Measurements from ENCODE around the gene MTHFD2.

The MTHFD2 gene

DNA sequence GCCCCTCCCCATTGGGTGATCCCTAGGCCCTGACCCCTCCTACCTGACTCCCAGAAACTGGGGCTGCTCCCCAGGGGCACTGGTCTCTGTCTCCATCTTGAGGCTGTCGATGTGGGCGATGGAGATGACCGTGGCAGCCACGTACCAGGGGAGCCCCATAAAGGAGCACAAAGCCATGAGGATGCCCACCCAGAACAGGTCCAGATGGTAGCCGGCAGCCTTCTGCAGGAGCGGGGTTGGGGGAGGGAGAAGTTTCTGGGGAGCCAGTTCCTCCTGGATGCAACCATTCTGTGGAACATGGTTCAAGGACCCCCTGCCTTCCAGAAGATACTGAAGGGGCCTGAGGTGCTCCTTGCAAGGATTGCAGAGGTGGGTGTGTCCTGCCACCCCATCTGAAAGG, 34.0 kb downstream of the MTHFD2 start:
- DNase-seq, result no peak

DNA sequence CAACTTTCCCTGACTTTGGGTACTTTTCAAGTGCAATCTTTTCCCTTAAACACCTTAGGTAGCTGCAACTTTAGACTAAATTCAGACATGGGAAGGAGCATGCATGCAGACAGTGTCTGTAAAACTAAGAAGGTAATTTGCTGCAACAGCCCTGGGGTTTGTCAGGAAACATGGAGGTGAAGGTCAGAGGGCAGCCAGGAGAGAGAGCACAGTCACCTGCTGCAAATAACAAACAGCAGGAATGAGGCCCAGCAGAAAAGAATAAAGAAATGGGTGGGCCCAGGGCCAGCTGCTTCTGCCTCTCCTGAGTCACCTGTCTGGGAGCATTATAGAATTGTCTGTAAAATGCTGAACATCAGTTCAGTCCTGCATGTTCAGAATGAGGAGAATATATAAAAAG, 35.2 kb downstream of the MTHFD2 start:
- DNase-seq, result no peak

DNA sequence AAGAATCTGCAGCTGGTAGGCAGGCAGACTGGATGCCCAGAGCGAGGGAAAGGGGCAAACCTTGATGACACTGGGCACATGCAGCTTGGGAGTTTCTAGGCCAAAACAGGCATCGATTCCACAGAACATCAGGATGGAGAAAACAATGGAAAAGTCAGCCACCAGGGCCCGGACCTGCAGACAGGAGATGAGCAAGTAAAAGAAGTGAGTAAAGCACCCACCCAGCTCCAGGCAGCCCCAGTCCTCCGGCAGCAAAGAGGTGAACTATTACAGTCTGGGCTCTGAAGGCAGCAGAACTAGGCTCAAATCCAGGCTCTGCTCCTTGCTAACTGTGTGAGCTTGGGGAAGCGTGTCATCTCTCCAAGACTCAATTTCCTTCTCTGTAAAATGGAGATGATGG, 36.6 kb downstream of the MTHFD2 start:
- no peak for DNase-seq

DNA sequence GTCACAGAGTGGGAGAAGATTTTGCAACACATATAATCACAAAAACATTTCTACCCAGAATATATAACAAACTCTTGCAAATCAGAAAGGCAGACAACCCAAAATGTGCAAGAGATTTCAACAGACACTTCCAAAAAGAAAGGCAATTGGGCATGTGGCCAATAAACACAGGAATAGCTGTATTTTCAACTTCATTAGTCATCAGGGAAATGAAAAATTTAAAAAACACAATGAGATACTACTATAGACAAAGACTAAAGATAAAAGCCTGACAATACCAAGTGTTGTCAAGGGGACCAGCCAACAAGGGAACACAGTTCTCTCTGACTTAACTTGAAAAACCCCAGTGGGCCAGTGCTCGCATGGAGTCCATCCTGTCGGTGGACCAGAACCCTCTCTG, 40.5 kb downstream of the MTHFD2 start:
- DNase-seq, result peak in 1 of 2 donors; percentile 11

DNA sequence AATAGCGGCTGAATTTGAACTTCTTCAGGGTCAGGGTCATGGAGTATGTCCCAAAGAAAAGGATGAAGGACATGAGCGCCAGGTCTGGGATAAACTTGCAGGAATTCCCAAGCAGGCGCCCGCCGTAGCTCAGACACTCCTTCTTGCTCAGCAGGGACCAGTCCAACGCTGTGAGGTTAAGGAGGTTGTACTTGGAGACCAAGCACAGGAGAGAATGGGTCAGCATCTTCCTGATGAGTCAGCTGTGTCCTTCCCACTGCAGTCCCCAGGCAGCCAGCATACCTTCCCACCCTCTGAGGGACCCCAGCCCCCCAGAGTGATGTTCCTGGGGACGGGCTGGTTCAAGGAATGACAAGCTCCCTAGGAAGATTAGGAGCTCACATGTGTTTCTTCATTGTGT, 40.9 kb downstream of the MTHFD2 start:
- no peak for DNase-seq

DNA sequence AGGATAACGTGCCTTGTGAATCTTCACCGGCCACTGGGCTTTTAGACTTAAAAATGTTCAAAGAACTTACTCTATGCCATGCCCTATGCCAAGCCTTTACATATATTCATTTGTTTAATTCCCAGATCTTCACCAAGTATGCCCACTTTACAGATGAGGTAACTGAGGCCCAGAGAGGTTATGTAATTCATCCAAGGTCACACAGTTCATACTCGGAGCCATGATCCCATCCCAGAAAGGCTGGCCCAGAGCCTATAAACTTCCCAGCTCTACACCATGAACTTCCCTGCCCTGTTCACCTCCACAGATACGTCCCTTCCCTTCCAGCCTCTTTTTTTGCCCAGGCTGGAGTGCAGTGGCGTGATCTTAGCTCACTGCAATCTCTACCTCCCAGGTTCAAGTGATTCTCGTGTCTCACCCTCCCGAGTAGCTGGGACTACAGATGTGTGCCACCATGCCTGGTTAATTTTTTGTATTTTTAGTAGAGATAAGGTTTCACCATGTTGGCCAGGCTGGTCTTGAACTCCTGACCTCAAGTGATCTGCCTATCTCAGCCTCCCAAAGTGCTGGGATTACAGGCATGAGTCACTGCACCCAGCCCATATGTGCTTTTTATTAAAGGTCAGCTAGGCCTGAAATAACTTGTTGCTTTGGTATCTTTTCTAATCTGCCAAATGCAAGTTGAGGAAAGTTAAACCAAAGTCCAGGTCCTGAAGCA, 44.1 kb downstream of the MTHFD2 start:
- DNase-seq, result no peak

DNA sequence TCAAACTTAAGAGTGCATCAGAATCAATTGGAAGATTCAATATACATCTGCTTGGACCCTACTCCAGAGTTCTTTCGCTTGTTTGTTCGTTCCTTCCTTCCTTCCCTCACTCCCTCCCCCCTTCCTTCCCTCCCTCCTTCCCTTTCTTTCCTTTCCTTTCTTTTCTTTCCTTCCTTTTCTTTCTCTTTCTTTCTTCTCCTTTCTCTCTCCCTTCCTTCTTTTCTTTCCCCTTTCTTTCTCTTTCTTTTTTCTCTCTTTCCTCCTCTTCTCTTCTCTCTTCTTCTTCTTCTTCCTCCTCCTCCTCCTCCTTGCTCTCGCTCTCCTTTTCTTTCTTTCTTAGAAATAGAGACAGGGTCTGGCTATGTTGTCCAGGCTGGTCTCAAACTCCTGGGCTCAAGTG, 45.9 kb downstream of the MTHFD2 start:
- DNase-seq, result no peak

DNA sequence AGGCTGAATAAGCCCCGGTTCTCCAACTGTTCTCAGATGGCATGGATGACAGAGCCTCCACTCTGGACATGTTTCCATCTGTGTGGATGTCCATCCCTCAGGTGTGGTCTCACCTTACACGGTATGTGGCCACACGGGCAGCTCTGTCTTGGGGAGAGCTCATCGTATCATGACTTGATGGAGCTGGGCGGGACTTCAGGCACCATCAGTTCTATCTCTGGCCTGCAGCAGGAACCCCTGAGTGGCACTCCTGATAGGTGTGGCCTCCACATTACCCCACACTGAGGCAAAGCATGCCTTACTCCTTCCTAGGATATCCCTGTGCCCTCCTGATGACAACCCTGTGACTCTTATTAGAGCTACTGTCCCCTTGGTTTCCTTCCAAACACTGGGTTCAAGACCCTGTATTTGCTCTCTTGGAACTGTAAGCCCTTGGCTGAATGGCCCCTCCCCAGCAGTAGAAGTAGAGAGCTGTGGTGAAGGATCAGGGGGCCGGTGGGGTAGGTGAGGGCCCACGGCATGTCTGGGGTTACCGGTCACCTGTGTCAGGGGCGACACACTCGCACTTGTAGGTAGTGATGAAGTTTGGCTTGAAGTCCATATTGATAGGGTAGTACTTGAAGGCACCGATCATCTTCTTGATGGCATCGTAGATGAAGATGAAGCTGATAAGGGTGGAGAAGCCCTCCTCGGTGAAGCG, 48.2 kb downstream of the MTHFD2 start:
- DNase-seq, result no peak

DNA sequence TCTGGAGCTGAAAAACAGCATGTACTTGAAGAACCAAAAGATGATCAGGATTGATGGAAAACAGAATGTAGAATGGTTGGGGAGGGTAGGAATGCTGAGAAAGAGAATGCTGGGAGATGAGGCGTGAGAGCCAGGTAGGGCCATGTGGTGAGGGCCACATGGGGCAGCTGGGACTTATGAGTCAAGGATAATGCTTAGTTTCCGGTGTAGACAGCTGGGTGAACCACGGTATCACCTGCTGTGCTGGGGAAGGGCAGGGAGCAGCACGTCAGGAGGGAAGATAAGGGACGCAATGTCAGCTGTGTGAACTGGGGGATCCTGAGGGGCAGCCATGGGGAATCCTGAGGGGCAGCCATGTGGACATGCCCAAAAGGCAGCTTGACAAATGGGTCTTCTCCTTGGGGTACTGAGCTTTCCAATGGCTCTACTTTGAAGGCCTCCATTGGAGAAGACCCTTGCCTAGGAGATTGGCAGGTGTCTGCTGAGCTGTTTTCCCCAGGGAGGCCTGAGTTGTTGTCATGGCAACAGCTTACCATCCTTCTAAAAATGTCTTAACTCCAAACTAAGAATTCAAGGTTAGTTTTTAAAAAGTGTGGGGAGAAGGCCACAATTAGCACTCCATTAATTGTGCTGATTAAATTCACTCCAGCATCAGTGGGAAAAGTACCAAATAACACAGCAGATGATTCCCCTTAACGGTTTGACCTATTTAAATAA, 51.1 kb downstream of the MTHFD2 start:
- DNase-seq, result no peak

DNA sequence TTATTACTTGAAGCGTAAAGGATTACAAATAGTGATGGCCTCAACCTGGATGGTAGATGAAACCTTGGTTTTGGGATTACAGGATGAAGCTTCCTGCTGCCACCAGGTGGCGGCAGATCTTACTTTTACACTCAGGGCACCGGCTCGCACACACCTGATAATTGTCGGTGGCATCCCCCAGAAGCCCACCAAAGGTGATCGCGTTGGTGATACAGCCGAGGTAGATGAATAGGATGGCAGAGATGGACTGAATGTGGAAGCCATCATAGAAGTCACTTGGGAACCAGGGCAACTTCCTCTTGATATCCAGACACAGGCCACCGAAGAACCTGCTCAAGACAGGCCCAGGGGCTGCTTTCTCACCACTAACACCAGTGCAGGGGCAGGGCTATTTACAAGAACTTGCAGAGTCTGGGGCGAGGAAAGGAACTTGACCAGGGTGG, 51.8 kb downstream of the MTHFD2 start:
- DNase-seq, result peak in 1 of 2 donors; percentile 36

DNA sequence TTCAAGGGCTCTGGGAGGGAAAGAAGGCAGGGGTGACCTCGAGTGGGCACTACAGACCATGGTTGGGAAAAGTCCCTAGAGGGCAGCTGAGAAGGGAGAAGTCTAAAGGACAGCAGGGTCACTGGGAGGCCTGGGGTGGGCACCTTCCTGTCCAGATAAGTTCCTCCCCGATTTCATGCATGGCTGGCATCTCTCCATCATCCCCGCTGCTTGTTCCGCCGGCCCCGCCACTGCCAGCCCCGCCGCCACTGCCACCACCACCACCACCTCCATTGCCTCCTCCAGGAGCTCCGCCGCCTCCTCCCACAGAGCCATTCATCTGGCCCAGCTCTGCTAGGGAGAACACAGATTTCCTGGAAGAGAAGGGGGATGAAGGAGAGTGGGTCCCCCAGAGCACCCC, 53.6 kb downstream of the MTHFD2 start:
- no peak for DNase-seq

DNA sequence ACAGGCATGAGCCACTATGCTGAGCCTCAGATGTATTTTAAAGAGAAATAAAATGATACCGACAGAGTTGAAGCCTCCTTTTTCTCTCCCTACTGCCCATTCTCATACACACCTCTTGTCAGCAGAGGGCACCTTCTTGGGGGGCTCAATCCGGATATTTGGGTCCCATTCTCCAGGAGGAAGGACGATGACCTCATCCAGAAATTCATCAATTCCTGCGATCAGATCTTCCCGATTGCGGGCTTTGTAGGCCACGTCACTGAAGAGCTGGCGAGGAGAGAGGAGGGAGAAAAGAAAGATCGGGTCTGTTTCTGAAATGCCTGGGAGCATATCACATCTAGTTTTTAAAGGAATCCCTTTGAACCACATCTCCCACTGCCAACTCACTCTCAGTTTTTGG, 54.4 kb downstream of the MTHFD2 start:
- no peak for DNase-seq

DNA sequence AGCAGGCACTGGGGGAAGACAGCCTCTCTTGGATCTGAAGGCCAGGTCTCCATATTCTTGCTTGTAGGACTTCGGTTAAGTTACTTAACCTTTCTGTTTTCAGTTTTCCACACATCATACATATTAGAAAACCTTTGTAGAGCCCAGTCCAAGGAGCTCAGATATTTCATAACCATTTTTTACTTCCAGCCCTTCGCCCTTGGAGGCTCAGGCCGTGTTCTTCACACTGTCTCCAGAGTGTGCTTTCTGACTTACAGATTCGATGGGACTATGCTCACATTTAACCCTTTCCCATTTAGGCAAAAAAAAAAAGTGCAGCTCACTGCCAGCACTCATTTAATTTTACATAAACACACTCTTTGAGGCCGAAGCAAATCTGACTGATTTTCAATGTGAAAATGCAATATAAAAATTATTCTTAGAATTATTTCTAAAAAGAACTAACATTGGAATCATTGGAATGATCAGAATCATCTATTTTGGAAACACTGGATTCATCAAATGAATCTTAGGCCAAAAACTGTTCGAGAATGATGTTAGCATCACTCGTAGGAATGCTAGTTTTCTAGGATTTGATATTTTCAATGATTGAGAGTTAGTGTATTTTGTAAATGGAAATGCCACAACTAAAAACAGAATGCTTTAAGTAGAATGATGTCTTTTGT, 55.0 kb downstream of the MTHFD2 start:
- no peak for DNase-seq

DNA sequence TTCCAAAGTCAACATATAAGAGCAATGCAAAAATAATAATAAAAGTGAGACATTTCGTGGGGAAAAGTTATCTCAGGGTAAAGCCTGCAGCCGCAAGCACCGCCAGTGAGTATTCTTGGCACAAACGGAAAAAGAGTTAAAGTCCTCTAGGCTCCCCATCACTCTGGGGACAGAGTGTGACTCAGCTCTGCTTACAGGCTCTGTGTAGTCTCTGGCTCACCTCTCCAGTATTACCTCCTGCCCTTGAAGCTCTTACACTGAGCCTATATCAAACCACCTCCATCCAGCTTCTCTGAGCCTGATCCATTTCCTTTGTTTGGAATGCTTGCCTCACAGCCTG, 55.5 kb downstream of the MTHFD2 start:
- DNase-seq, result no peak

DNA sequence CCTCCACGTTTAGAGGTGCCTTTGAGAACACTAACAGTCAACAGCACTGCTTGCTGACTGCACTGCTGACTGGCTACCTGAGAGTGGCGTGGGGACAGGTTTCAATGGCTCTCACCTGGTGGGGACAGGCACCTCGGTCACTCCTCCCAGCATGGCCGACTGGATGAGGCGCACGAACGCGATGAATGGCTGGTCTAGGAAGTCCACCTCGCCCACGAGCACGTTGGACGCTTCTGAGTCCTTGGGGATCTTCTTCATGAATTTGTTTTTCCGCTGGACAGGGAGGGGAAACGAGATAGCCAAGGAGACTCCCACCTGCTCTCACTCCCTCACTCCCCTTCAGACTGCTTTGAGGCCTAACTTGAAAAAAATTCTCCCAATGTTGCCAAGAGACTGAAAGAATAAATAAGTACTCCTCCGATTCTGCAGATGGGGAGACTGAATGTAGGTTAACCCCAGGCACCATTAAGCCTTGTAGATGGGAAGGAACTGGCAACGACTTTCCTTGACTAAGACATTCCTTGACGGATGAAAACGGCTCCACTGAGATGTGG, 57.3 kb downstream of the MTHFD2 start:
- DNase-seq, result no peak

DNA sequence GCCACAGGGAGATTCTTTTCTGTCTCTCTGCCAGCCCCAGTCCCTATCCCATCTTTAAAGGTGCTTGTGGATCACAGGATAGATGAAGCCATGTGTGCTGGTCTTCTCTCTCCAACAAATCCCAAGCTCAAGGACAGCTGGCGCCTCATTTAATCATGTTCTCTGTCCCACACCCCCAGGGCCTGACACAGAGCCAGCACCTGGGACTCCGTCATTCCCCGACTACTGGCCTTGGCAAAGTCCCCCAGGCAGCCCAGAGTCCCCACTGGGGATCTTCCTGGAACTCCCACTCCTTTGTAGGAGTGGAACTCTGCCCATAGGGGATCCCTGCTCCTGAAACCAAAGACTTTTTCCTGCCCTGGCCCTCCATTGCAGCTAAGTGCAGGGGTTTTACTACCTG, 60.8 kb downstream of the MTHFD2 start:
- DNase-seq, result no peak

DNA sequence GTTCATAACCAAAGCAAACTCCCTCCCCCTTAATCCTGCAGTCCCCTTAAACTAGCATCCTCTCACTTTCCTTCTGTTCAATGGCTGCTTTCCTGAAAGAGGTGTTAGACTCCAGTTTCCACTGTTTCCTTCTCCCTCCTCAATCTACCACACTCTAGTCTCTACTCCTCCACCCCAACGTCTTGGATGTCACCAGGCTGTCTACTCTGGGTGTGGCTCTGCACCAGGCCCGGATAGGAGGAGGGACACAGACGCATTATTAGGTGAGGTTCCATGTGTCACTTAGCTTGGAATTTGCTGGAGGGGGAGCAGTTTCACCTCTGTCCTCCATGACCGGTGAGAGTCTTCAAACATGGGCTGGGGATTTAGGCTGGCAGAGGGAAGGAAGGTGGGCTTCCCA, 61.3 kb downstream of the MTHFD2 start:
- no peak for DNase-seq

DNA sequence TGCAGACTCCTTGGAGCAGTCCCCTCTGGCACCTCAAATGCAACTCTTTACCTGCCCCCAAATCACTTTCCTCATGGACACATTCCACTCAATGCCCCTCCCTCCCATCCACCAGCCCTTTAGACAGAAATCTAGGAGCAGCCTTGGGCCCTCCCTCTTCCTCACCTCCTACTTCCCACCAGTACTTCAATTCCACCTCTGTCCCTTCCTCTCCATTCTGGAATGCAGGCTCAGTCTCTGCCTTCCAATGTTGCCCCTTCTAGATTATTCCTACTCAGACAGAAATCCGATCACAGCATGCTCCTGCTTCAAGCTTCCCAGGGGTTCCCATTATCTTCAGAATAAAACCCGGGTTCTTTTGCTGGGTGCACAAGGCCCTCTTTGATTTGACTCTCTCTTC, 62.1 kb downstream of the MTHFD2 start:
- no peak for DNase-seq

DNA sequence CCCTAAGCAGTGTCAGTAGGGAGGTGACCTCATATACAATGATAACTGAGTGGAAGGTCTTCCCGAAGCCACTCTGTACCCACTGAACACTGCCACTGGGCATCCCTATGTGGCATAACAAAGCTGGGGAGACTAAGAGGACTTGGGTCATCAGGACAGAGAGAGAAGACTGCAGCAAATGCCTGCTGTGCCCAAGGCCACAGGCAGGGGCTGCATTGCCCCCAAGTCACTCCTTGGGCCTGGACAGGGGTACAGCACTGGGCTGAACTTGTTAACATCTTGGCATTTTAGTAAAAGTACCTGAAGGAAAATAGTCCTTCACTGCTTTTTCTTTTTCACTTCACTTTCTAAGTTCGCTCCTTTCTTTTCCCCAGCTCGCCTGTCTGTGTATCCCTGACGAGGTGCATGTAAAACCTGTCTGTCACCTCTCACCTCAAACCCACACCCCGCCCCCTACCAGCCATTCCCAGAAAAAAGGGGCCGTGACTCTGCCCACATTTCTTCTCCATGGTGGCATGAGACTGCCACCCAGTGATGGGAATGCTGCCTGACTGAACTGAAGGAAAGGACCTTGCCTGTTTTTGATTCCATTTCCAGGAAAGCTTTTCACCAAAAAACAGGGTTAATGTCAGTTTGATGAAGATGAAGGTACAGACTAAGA, 62.9 kb downstream of the MTHFD2 start:
- DNase-seq, result no peak

DNA sequence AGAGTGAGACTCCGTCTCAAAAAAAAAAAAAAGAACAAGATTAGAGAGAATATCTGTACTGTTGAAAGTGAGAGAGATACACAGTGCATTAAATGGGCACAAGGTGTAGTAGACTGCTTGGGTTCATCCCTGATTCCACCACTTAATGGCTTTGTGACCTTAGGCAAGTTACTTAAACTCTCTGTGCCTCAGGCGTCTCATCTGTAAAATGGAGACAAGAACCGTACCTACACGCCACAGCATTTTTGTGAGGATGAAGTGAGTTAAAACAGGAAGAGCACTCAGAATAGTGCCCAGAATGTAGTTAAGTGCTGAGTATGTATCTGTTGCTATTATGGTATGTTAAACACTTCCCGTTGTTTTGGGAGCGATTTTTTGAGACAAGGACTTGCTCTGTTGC, 64.3 kb downstream of the MTHFD2 start:
- DNase-seq, result no peak

DNA sequence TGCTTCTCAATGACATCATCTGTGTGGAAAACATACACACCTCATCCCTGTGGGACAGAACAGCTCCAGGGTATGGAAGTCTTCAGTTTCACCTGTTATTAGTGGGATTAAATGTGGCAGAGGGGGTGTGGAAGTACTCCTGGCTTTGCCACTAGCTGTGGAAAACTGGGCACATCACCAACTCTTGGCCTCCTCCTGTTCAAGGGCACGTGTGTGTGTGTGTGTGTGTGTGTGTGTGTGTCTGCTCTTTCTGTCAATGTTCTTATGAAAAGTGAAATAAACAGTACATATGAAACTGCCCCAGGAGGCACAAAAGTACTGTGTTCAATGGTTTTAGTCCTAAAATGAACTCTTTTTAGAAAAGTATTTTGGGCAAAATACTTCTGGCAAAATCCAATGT, 65.9 kb downstream of the MTHFD2 start:
- no peak for DNase-seq

DNA sequence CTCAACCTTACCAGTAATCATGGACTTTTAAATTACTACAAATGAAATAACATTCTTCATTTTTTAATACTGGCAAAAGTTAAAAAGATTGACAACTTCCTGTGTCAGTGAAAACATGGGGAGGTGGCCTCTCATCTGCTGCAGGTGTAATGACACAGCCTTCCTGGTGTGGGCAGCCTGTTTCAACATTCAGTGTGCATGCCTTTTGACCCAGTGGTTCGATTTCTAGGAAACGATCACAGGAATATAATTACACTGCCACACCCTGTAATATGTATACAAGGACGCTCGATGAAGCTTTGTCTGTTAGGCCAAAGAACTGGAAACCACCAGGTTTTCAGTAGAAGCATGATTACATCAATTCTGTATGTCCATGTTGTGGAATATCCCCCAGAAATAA, 68.7 kb downstream of the MTHFD2 start:
- DNase-seq, result no peak
